OCI-LY3 (cell line): ENCODE measurements around the gene LSMEM2.

Source experiments
- H2AFZ ChIP-seq: fragments of 200-600, 300-600 bp; shearing (Covaris generic); 2 replicates; pipeline ENCODE4 v1.6.0; 2014; ENCODE audit warnings: antibody characterized with exemption, low read depth, low read length
- H3K27ac ChIP-seq: fragments of 200-600, 300-600 bp; sonication (generic); 2 replicates; pipeline ENCODE4 v1.5.1; 2014; ENCODE audit warnings: mild to moderate bottlenecking, low read length, moderate library complexity, mixed read lengths
- H3K27me3 ChIP-seq: fragments of 200-600, 300-600 bp; sonication (generic); 2 replicates; pipeline ENCODE4 v1.6.1; 2014; ENCODE audit warnings: low read depth, low read length, mixed read lengths
- H3K36me3 ChIP-seq: fragments of 200-600, 300-600 bp; sonication (generic); replicated peaks from 2 replicates; pipeline ENCODE3; 2014; ENCODE audit warnings: low read depth, low read length, mixed read lengths
- H3K4me1 ChIP-seq: fragments of 300-600, 200-600 bp; sonication (generic); 2 replicates; pipeline ENCODE4 v1.6.1; 2014; ENCODE audit warnings: low read length, mixed read lengths
- H3K4me2 ChIP-seq: fragments of 200-600, 300-600 bp; sonication (generic); 2 replicates; pipeline ENCODE4 v1.6.1; 2014; ENCODE audit warnings: low read length, mixed read lengths
- H3K4me3 ChIP-seq: fragments of 300-600, 200-600 bp; sonication (generic); 2 replicates; pipeline ENCODE4 v1.5.1; 2014; ENCODE audit warnings: antibody characterized with exemption, mild to moderate bottlenecking, low read length, moderate library complexity
- H3K79me2 ChIP-seq: fragments of 300-600, 200-600 bp; shearing (Covaris generic); 2 replicates; pipeline ENCODE4 v1.6.1; 2014; ENCODE audit warnings: mild to moderate bottlenecking, low read length, mixed read lengths
- H3K9ac ChIP-seq: fragments of 300-600, 200-600 bp; shearing (Covaris generic); 2 replicates; pipeline ENCODE4 v1.6.0; 2014; ENCODE audit warnings: mild to moderate bottlenecking, low read length, moderate library complexity
- H3K9me3 ChIP-seq: fragments of 200-600, 300-600 bp; shearing (Covaris generic); 2 replicates; pipeline ENCODE4 v1.6.1; 2014; ENCODE audit warnings: low read length, mixed read lengths; ENCODE audit not compliant: insufficient read depth
- H4K20me1 ChIP-seq: fragments of 200-600, 300-600 bp; sonication (generic); 2 replicates; pipeline ENCODE4 v1.6.1; 2016; ENCODE audit warnings: low read length, mixed read lengths; ENCODE audit not compliant: insufficient read depth
- EZH2phosphoT487 ChIP-seq: fragments of 200-600 bp; shearing (Covaris generic); IDR thresholded peaks from 2 replicates; pipeline ENCODE4 v1.6.1; 2018; ENCODE audit warnings: antibody characterized with exemption, mixed run types, low read depth
- TF ChIP-seq, protein P1 (sequence below): fragments of 200-600, 300-600 bp; sonication (generic); IDR thresholded peaks from 2 replicates; pipeline ENCODE4 v1.5.1; 2014; ENCODE audit warnings: antibody characterized with exemption, low read length, low read depth

Gene LSMEM2

DNA sequence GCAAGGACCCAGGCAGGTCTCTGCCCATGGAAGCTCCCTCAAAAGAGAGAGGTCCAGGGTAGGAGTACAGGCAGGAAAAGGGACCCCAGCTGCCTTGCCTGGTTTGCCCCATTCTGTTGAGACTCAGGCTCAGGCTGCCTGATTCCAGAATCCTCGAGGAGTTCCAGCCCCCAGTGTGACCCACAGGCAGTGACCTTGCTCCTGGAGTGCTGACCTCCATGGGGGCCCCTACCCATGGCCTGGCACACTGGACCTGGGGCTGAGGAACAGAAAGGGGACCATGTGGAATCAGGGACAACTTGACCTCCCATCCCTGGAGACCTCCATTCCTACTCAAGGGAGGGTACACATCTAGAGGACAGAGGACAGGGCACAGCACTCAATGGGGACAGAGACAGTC, 13.3 kb upstream of the LSMEM2 start:
- H3K9ac ChIP-seq, result no peak overlapping the region
- no peak overlapping the region for H3K27ac ChIP-seq
- no peak overlapping the region for H3K4me2 ChIP-seq

DNA sequence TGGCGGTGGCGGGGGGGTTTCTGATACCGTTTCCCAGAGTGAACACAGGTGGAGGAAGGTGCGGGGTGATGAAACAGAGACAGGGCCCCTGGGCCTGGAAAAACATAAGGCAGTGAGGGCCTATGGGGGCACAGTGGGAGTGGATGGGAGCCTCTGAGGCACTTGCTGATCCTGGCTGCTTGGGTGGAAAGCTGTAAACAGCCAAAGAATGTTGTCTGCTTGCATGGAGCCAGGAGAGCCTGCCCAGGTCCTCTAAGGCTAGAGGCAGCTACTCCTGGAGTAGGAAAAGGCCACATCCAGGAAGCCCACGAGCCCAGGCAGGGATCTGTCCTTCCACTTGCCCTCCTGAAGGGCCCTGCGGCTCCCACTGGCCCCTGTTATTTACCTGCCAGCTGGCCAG, 12.9 kb upstream of the LSMEM2 start:
- Histone ChIP-seq H3K9ac (no peak overlapping the region), H3K27me3 (peaks cover 26% of the 10 kb centered on the region), H3K36me3 (no peaks in the 10 kb centered on the region), H3K4me2 (no peak overlapping the region), H3K4me1 (peaks cover 5% of the 10 kb centered on the region), H3K9me3 (no peaks in the 10 kb centered on the region), H3K4me3 (no peak overlapping the region), H4K20me1 (no peaks in the 10 kb centered on the region), H3K79me2 (no peaks in the 10 kb centered on the region), H2AFZ (no peak overlapping the region), H3K27ac (no peak overlapping the region)
- TF ChIP-seq, protein P1, sequence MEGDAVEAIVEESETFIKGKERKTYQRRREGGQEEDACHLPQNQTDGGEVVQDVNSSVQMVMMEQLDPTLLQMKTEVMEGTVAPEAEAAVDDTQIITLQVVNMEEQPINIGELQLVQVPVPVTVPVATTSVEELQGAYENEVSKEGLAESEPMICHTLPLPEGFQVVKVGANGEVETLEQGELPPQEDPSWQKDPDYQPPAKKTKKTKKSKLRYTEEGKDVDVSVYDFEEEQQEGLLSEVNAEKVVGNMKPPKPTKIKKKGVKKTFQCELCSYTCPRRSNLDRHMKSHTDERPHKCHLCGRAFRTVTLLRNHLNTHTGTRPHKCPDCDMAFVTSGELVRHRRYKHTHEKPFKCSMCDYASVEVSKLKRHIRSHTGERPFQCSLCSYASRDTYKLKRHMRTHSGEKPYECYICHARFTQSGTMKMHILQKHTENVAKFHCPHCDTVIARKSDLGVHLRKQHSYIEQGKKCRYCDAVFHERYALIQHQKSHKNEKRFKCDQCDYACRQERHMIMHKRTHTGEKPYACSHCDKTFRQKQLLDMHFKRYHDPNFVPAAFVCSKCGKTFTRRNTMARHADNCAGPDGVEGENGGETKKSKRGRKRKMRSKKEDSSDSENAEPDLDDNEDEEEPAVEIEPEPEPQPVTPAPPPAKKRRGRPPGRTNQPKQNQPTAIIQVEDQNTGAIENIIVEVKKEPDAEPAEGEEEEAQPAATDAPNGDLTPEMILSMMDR, result no peak
- TF ChIP-seq EZH2phosphoT487, result no peak

More for the DNA sequence above, 13.3 kb upstream of the LSMEM2 start:
- Histone ChIP-seq H3K4me1 (peaks cover 10% of the 10 kb centered on the region), H3K4me3 (no peak overlapping the region), H4K20me1 (no peaks in the 10 kb centered on the region), H3K36me3 (no peaks in the 10 kb centered on the region), H3K79me2 (no peaks in the 10 kb centered on the region), H3K27me3 (peaks cover 26% of the 10 kb centered on the region), H2AFZ (no peak overlapping the region), H3K9me3 (no peaks in the 10 kb centered on the region)
- TF ChIP-seq EZH2phosphoT487, result no peak
- TF ChIP-seq, protein P1, result no peak

- no peaks in the 10 kb centered on the region for H4K20me1 ChIP-seq
- no peaks in the 10 kb centered on the region for H3K4me1 ChIP-seq
- H3K27ac ChIP-seq, result no peak overlapping the region
- no peak overlapping the region for H3K4me2 ChIP-seq
- H3K9me3 ChIP-seq, result no peaks in the 10 kb centered on the region
- H3K79me2 ChIP-seq, result no peaks in the 10 kb centered on the region
- H3K27me3 ChIP-seq, result peaks cover 26% of the 10 kb centered on the region
- H3K4me3 ChIP-seq, result no peak overlapping the region
- H3K9ac ChIP-seq, result no peak overlapping the region
- no peak overlapping the region for H2AFZ ChIP-seq
- no peaks in the 10 kb centered on the region for H3K36me3 ChIP-seq
- TF ChIP-seq, protein P1, result no peak
- TF ChIP-seq EZH2phosphoT487, result no peak
Measured at GRCh38 chr3:50266836-50267235, 12.1 kb upstream of the LSMEM2 start.

- no peak overlapping the region for H3K9ac ChIP-seq
- no peak overlapping the region for H2AFZ ChIP-seq
- H3K27ac ChIP-seq, result no peak overlapping the region
- H3K79me2 ChIP-seq, result no peaks in the 10 kb centered on the region
- H3K36me3 ChIP-seq, result no peaks in the 10 kb centered on the region
- no peaks in the 10 kb centered on the region for H4K20me1 ChIP-seq
- TF ChIP-seq EZH2phosphoT487, result no peak
- TF ChIP-seq, protein P1, result no peak
- no peak overlapping the region for H3K4me3 ChIP-seq
- peaks cover 26% of the 10 kb centered on the region for H3K27me3 ChIP-seq
- H3K9me3 ChIP-seq, result no peaks in the 10 kb centered on the region
- no peak overlapping the region for H3K4me2 ChIP-seq
- H3K4me1 ChIP-seq, result peaks cover 2% of the 10 kb centered on the region; the same call in 1 of the 2 replicates
Measured at GRCh38 chr3:50267280-50267913, 11.5 kb upstream of the LSMEM2 start.
